ENCODE results near the gene DAAM2. TPM values are rescaled to one million over a fixed set of nuclear protein-coding genes. Genes with fewer than 3 reads are reported as not detected.

Gene DAAM2
- total and polyA plus RNA-seq, 2 donors (not counting 3 experiments of a cell fraction or from before 2014, with no cell fraction given), result 0.42 to 0.44 TPM

DNA sequence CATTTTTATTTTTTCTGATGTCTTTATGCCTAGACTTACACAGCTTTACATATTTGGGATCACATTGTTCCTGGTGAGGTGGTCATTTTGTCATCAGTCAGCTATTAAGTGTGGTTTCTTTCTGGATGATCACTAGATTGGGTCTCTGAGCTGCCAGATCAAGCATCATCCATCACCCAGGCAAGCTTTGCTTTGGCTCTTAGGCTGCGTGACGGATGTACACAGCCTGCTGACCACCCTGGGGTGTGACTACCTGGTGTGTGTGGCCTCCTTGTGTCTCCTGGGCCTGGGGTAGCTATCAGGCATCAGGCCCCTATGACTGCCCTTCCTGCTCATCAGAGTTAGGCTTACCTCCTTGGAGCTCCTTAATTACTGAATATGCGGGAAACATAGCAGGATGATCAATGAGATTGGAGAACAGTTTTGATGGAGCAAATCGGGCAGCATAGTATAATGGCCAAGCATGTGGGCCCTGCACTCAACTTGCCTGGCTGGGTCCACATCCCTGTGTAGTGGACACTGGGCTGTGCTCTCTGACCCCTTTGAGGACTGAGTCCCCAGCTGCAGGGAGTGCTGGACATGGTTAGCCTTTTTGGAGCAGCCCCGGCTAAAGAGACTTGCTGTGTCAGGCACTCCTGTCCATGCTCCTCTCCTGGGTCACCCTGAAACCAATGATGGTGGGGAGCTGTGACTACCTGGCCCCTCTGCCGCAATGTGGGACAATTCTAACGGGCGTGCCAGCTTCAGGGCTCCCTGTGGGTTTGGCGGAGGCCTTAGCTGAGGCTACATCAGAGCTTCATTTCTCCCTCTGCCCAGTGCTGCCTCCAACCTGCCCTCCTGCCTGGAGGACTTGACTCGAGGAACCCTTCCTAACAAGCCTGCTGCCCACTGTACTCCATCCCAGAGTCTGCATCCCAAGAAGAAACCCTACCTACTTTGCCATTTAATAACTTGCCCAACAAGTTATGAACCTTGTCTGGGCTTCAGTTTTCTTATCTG, 8.2 kb downstream of the DAAM2 start:
- no peak overlapping the region for H3K9ac ChIP-seq (replicated peaks; ENCODE audit: extremely low read depth, insufficient read depth, low read length)
- H3K4me3 ChIP-seq (replicated peaks in 1 of 3; ENCODE audit: insufficient read depth in 1 of 3, low read depth in 1 of 3, low read length in 3 of 3), result no peak overlapping the region
- CTCF ChIA-PET, result interaction anchor here (2.8 kb wide), 1 partner anchor 66 kb away, joined by 9 read pairs; no protein-coding TSS in a partner anchor
- DNase-seq (ENCODE audit: low read depth, low spot score) (no peak), FAIRE-seq (no peak)
- H4K20me1 ChIP-seq (replicated peaks; ENCODE audit: control insufficient read depth, extremely low read depth, insufficient read depth, low read length), result no peaks in the 10 kb centered on the region
- no peak for TF ChIP-seq FOS (IDR thresholded peaks at IDR 0.05; ENCODE audit: borderline replicate concordance, insufficient read depth, low read length)
- TF ChIP-seq, protein P1, sequence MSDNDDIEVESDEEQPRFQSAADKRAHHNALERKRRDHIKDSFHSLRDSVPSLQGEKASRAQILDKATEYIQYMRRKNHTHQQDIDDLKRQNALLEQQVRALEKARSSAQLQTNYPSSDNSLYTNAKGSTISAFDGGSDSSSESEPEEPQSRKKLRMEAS (IDR thresholded peaks at IDR 0.05; ENCODE audit: insufficient read depth, insufficient read length), result no peak
- TF ChIP-seq, protein P2, sequence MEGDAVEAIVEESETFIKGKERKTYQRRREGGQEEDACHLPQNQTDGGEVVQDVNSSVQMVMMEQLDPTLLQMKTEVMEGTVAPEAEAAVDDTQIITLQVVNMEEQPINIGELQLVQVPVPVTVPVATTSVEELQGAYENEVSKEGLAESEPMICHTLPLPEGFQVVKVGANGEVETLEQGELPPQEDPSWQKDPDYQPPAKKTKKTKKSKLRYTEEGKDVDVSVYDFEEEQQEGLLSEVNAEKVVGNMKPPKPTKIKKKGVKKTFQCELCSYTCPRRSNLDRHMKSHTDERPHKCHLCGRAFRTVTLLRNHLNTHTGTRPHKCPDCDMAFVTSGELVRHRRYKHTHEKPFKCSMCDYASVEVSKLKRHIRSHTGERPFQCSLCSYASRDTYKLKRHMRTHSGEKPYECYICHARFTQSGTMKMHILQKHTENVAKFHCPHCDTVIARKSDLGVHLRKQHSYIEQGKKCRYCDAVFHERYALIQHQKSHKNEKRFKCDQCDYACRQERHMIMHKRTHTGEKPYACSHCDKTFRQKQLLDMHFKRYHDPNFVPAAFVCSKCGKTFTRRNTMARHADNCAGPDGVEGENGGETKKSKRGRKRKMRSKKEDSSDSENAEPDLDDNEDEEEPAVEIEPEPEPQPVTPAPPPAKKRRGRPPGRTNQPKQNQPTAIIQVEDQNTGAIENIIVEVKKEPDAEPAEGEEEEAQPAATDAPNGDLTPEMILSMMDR (IDR thresholded peaks at IDR 0.05; ENCODE audit: extremely low read depth in 1 of 2, insufficient read depth in 1 of 2, low read depth in 1 of 2, low read length in 2 of 2), result no peak
- TF ChIP-seq JUN (IDR thresholded peaks at IDR 0.05; ENCODE audit: borderline replicate concordance, insufficient read depth, insufficient read length, low read depth), result no peak
- TF ChIP-seq GATA2 (IDR thresholded peaks at IDR 0.05; ENCODE audit: insufficient read depth, insufficient read length, low read depth, low read length), result no peak
- TF ChIP-seq EZH2 (IDR thresholded peaks at IDR 0.05; ENCODE audit: borderline replicate concordance, low read depth, low read length, severe bottlenecking), result no peak
- no peak for TF ChIP-seq POLR2AphosphoS5 (IDR thresholded peaks at IDR 0.05; ENCODE audit: insufficient read depth, low read depth, low read length)
- TF ChIP-seq MYC (IDR thresholded peaks at IDR 0.05; ENCODE audit: low read depth, low read length), result no peak
- no peak for TF ChIP-seq POLR2A (IDR thresholded peaks at IDR 0.05; ENCODE audit: low read depth, low read length)
- no peak overlapping the region for H2AFZ ChIP-seq (ENCODE audit: low read depth, low read length)
- POLR2A ChIA-PET, result no interaction called here
- no peaks in the 10 kb centered on the region for H3K9me3 ChIP-seq (replicated peaks; ENCODE audit: control insufficient read depth, insufficient read depth, low read length)
- BruUV-seq (replicated peaks), result no TSS peak
- intact Hi-C loops (cut with micrococcal nuclease), result no loop called here
- no peaks in the 10 kb centered on the region for H3K79me2 ChIP-seq (ENCODE audit: control insufficient read depth, insufficient read depth, low read length)
- H3K27me3 ChIP-seq (ENCODE audit: control insufficient read depth in 2 of 2, insufficient read depth in 2 of 2, low read length in 2 of 2), result peaks cover 0 to 2% of the 10 kb centered on the region in 2 experiments
- H3K36me3 ChIP-seq (ENCODE audit: control insufficient read depth in 2 of 2, extremely low read depth in 1 of 2, insufficient read depth in 2 of 2, low read length in 2 of 2), result no peaks in the 10 kb centered on the region
- no peaks in the 10 kb centered on the region for H3K9me1 ChIP-seq (replicated peaks; ENCODE audit: control insufficient read depth, extremely low read depth, insufficient read depth, low read length)
- H3K27ac ChIP-seq (ENCODE audit: insufficient read depth, low read depth, low read length), result no peak overlapping the region
- no peak overlapping the region for H3K4me2 ChIP-seq (ENCODE audit: insufficient read depth, low read length)
- no peaks in the 10 kb centered on the region for H3K4me1 ChIP-seq (ENCODE audit: control insufficient read depth, extremely low read depth, insufficient read depth, low read length)
- dilution Hi-C loops (cut with MboI; ENCODE audit: extremely low pct_ligation_motif_present, low sequenced_read_pairs), result no loop called here
